HEK293 (cell line): ENCODE results near the gene NEO1.

ENCODE experiments used
- CTCF ChIA-PET: fragments of 350-600 bp; formaldehyde crosslinking; extraction: SDS; loops from one replicate; lab custom pipeline; 2021; ENCODE audit warnings: antibody characterized with exemption; lab: Yijun Ruan, JAX
- POLR2A ChIA-PET: fragments of 300-600 bp; formaldehyde crosslinking; extraction: SDS; loops from one replicate; lab custom pipeline; 2020; ENCODE audit warnings: antibody characterized with exemption, inconsistent platforms; lab: Yijun Ruan, JAX
- H3K27ac ChIP-seq: fragments of 200-500 bp; sonication (Bioruptor generic); 2 replicates; pipeline ENCODE4 v1.5.1; 2014; ENCODE audit warnings: low read depth, low read length, control low read depth, inconsistent platforms; ENCODE audit errors: extremely low read depth
- H3K36me3 ChIP-seq, 2 experiments: fragments of 200-500 bp in 1 of 2; sonication (Bioruptor generic) in 1 of 2; 1 replicate in 1 of 2; 2 replicates in 1 of 2; pipeline ENCODE4 v1.5.1; 2014 to 2017; ENCODE audit warnings: inconsistent platforms in 2 of 2, low read length in 2 of 2; ENCODE audit not compliant: control insufficient read depth in 2 of 2, insufficient read depth in 1 of 2
- H3K4me1 ChIP-seq: fragments of 200-500 bp; sonication (Bioruptor generic); 2 replicates; pipeline ENCODE4 v1.5.1; 2014; ENCODE audit warnings: mild to moderate bottlenecking, low read length, inconsistent platforms; ENCODE audit not compliant: control insufficient read depth, insufficient read depth
- H3K4me3 ChIP-seq: 2 replicates; pipeline ENCODE4 v1.5.1; 2011; ENCODE audit warnings: low read depth, mild to moderate bottlenecking, control low read depth, low read length, moderate library complexity
- H3K9me3 ChIP-seq: fragments of 200-500 bp; sonication (Bioruptor generic); 2 replicates; pipeline ENCODE4 v1.5.1; 2014; ENCODE audit warnings: low read depth, low read length, inconsistent platforms; ENCODE audit not compliant: control insufficient read depth, insufficient read depth
- ATF2 ChIP-seq: fragments of 450-650 bp; formaldehyde crosslinking; IDR thresholded peaks from 2 replicates; pipeline ENCODE4 v1.5.1; 2016; ENCODE audit warnings: missing biosample characterization, missing genetic modification characterization, low read depth
- FEZF1 ChIP-seq: fragments of 450-650 bp; formaldehyde crosslinking; IDR thresholded peaks from 2 replicates; pipeline ENCODE4 v1.5.1; 2016; ENCODE audit warnings: missing biosample characterization, missing genetic modification characterization
- KLF8 ChIP-seq: fragments of 450-650 bp; formaldehyde crosslinking; IDR thresholded peaks from 2 replicates; pipeline ENCODE4 v1.5.1; 2016; ENCODE audit warnings: missing biosample characterization, missing genetic modification characterization
- KLF9 ChIP-seq: fragments of 450-650 bp; formaldehyde crosslinking; IDR thresholded peaks from 2 replicates; pipeline ENCODE4 v1.5.1; 2016; ENCODE audit warnings: missing biosample characterization, missing genetic modification characterization, low read depth
- PBX3 ChIP-seq: sonication (generic); formaldehyde crosslinking; IDR thresholded peaks from 2 replicates; pipeline ENCODE4 v1.8.1; 2022; ENCODE audit warnings: mild to moderate bottlenecking, moderate library complexity, missing genetic modification reagents
- PRDM1 ChIP-seq: fragments of 450-650 bp; formaldehyde crosslinking; IDR thresholded peaks from 2 replicates; pipeline ENCODE4; 2016; ENCODE audit warnings: missing biosample characterization, missing genetic modification characterization
- SCRT2 ChIP-seq: fragments of 450-650 bp; formaldehyde crosslinking; IDR thresholded peaks from 2 replicates; pipeline ENCODE4 v1.5.1; 2016; ENCODE audit warnings: missing biosample characterization, missing genetic modification characterization
- ZBTB17 ChIP-seq: fragments of 450-650 bp; formaldehyde crosslinking; IDR thresholded peaks from 2 replicates; pipeline ENCODE4 v1.5.1; 2016; ENCODE audit warnings: missing biosample characterization, missing genetic modification characterization
- ZBTB20 ChIP-seq: fragments of 450-650 bp; formaldehyde crosslinking; IDR thresholded peaks from 2 replicates; pipeline ENCODE4 v1.5.1; 2016; ENCODE audit warnings: missing biosample characterization, missing genetic modification characterization
- ZFP3 ChIP-seq: fragments of 450-650 bp; formaldehyde crosslinking; IDR thresholded peaks from 2 replicates; pipeline ENCODE4 v1.5.1; 2016; ENCODE audit warnings: low read depth, missing biosample characterization, missing genetic modification characterization
- ZNF140 ChIP-seq: fragments of 450-650 bp; formaldehyde crosslinking; IDR thresholded peaks from 2 replicates; pipeline ENCODE4 v1.5.1; 2016; ENCODE audit warnings: missing biosample characterization, missing genetic modification characterization
- ZNF157 ChIP-seq: fragments of 450-650 bp; formaldehyde crosslinking; IDR thresholded peaks from 2 replicates; pipeline ENCODE4 v1.5.1; 2016; ENCODE audit warnings: missing biosample characterization, missing genetic modification characterization
- ZNF174 ChIP-seq: fragments of 450-650 bp; formaldehyde crosslinking; IDR thresholded peaks from 2 replicates; pipeline ENCODE4 v1.5.0; 2017; ENCODE audit warnings: missing biosample characterization, mild to moderate bottlenecking, missing genetic modification characterization
- ZNF175 ChIP-seq: fragments of 450-650 bp; formaldehyde crosslinking; IDR thresholded peaks from 2 replicates; pipeline ENCODE4 v1.5.1; 2016; ENCODE audit warnings: missing biosample characterization, missing genetic modification characterization
- ZNF239 ChIP-seq: fragments of 450-650 bp; formaldehyde crosslinking; IDR thresholded peaks from 2 replicates; pipeline ENCODE4 v1.5.1; 2016; ENCODE audit warnings: missing biosample characterization, missing genetic modification characterization
- ZNF37A ChIP-seq: fragments of 450-650 bp; IDR thresholded peaks from 2 replicates; pipeline ENCODE4 v1.5.1; 2018; ENCODE audit warnings: missing biosample characterization, missing genetic modification characterization
- ZNF416 ChIP-seq: fragments of 450-650 bp; formaldehyde crosslinking; IDR thresholded peaks from 2 replicates; pipeline ENCODE4 v1.5.1; 2016; ENCODE audit warnings: missing biosample characterization, missing genetic modification characterization
- ZNF488 ChIP-seq: fragments of 450-650 bp; formaldehyde crosslinking; IDR thresholded peaks from 2 replicates; pipeline ENCODE4 v1.5.1; 2016; ENCODE audit warnings: missing biosample characterization, missing genetic modification characterization
- ZNF776 ChIP-seq: fragments of 450-650 bp; formaldehyde crosslinking; IDR thresholded peaks from 2 replicates; pipeline ENCODE4 v1.5.0; 2017; ENCODE audit warnings: missing biosample characterization, missing genetic modification characterization, borderline replicate concordance
- TF ChIP-seq, protein P1 (sequence below): fragments of 450-650 bp; formaldehyde crosslinking; IDR thresholded peaks from 2 replicates; pipeline ENCODE4 v1.5.1; 2016; ENCODE audit warnings: missing biosample characterization, missing genetic modification characterization, borderline replicate concordance
- TF ChIP-seq, protein P2 (sequence below): fragments of 450-650 bp; formaldehyde crosslinking; optimal IDR thresholded peaks from 2 replicates; pipeline ENCODE3; 2016; ENCODE audit warnings: missing biosample characterization, mild to moderate bottlenecking, missing genetic modification characterization
- TF ChIP-seq, protein P3 (sequence below): fragments of 450-650 bp; formaldehyde crosslinking; IDR thresholded peaks from 2 replicates; pipeline ENCODE4 v1.5.1; 2016; ENCODE audit warnings: missing biosample characterization, missing genetic modification characterization

The NEO1 gene

GRCh38 chr15:73049564-73050215 is 2.6 kb upstream of the NEO1 start:
- H3K4me3 ChIP-seq: no peak overlapping the region
- peaks cover 48% of the 10 kb centered on the region for H3K4me1 ChIP-seq
- H3K27ac ChIP-seq: peak overlapping the region; percentile 57
- H3K9me3 ChIP-seq: no peaks in the 10 kb centered on the region
- ChIA-PET CTCF (interaction anchor here (1.5 kb wide), 1 partner anchor 32 kb away, joined by 5 read pairs; no protein-coding TSS in a partner anchor), POLR2A (no interaction called here)
- TF ChIP-seq SCRT2: no peak
- TF ChIP-seq ZNF416: no peak
- peak; percentile 74 for TF ChIP-seq ZBTB20
- H3K36me3 ChIP-seq: no peaks in the 10 kb centered on the region

DNA sequence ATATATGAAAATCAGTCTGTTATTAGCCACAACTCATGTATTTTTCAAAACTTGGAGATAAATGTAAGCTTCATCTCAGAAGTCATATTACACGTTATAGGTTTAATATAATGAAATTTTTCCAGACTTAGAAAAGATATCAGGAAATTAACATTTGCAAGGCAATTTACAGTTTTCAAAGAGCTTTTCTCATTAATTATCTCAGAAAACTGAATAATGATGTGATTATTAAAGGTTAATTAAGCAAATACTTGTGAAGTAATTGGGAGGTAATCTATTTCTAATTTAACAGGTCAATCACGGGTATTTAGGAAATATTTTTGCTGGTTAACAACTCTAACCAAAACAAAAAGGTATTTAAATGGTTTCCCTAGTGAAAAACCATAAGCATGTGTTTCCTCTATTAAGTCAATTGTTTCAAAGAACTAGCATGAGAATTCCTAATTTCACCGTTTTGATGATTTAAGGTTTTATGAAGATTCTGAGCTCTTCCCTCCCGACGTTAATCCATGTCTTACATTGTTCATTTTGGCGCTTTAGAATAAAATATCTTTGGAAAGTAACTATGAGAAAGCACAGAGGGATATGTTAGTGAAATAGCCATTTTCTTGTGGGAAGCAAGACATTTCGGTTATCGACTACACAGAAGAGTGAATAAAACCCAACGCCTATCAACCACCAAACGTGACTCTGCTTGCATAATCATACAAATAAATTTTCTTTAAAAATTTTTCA is 1.5 kb upstream of the NEO1 start:
- Histone ChIP-seq H3K4me1 (peaks cover 51% of the 10 kb centered on the region), H3K9me3 (no peaks in the 10 kb centered on the region), H3K36me3 (no peaks in the 10 kb centered on the region), H3K27ac (peak overlapping the region; percentile 99), H3K4me3 (peak overlapping the region; percentile 3; the same call in 1 of the 2 replicates)
- TF ChIP-seq PRDM1 (tag by site-specific recombination) (peak; percentile 88), ZBTB17 (tag by site-specific recombination) (peak; percentile 16), ZNF175 (tag by site-specific recombination) (no peak)
- CTCF ChIA-PET: interaction anchor here (0.7 to 1.5 kb wide), 2 partner anchors 31 to 108 kb away, joined by 3 to 5 read pairs; no protein-coding TSS in a partner anchor
- POLR2A ChIA-PET: interaction anchor here (0.5 kb wide), 1 partner anchor 255 kb away, joined by 3 read pairs; no protein-coding TSS in a partner anchor

DNA sequence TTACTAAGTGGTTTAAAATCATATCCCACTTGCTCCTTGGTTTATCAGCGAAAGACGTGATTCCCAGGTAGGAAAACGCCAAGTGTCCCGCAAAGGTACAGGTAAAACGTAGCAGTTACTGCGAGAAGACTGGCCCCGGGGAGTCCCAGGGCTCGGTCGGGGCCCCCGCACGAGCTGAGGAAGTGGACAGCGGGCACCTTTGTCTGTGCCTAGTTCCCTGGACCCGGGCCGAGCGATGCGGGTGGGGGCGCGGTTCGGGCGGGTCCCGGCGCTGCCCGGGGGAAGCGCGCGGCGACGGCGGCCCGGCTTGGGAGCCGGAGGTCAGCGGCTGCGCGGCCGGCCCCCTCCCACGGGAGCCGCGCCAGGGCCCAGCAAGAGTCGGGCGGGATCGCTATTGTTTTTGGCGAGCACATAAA is 864 bp upstream of the NEO1 start:
- Histone ChIP-seq H3K4me1 (peaks cover 46% of the 10 kb centered on the region), H3K27ac (peak overlapping the region; percentile 99), H3K36me3 (no peaks in the 10 kb centered on the region), H3K9me3 (no peaks in the 10 kb centered on the region), H3K4me3 (peak overlapping the region; percentile 85)
- CTCF ChIA-PET: interaction anchor here (0.6 kb wide), 1 partner anchor 17 kb away, joined by 3 read pairs; no protein-coding TSS in a partner anchor
- POLR2A ChIA-PET: no interaction called here
- no peak for TF ChIP-seq ZNF37A (tag by site-specific recombination)
- TF ChIP-seq ZBTB17 (tag by site-specific recombination): 0 out of 2 replicates have a peak, but pooled peaks have one; percentile 1
- TF ChIP-seq PBX3: 0 out of 2 replicates have a peak, but pooled peaks have one; percentile 11
- no peak for TF ChIP-seq ZNF488 (tag by site-specific recombination)
- TF ChIP-seq KLF9 (tag by site-specific recombination): no peak
- TF ChIP-seq, protein P1, sequence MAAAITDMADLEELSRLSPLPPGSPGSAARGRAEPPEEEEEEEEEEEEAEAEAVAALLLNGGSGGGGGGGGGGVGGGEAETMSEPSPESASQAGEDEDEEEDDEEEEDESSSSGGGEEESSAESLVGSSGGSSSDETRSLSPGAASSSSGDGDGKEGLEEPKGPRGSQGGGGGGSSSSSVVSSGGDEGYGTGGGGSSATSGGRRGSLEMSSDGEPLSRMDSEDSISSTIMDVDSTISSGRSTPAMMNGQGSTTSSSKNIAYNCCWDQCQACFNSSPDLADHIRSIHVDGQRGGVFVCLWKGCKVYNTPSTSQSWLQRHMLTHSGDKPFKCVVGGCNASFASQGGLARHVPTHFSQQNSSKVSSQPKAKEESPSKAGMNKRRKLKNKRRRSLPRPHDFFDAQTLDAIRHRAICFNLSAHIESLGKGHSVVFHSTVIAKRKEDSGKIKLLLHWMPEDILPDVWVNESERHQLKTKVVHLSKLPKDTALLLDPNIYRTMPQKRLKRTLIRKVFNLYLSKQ (tag by site-specific recombination): no peak
- TF ChIP-seq, protein P2, sequence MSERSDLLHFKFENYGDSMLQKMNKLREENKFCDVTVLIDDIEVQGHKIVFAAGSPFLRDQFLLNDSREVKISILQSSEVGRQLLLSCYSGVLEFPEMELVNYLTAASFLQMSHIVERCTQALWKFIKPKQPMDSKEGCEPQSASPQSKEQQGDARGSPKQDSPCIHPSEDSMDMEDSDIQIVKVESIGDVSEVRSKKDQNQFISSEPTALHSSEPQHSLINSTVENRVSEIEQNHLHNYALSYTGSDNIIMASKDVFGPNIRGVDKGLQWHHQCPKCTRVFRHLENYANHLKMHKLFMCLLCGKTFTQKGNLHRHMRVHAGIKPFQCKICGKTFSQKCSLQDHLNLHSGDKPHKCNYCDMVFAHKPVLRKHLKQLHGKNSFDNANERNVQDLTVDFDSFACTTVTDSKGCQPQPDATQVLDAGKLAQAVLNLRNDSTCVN (tag by site-specific recombination): peak; percentile 2
- no peak for TF ChIP-seq ZNF239
- TF ChIP-seq ZNF776: no peak
- TF ChIP-seq ZFP3 (tag by site-specific recombination): no peak
- TF ChIP-seq ZNF174 (tag by site-specific recombination): no peak
- no peak for TF ChIP-seq ZNF157 (tag by site-specific recombination)
- TF ChIP-seq FEZF1 (tag by site-specific recombination): no peak
- TF ChIP-seq ATF2: no peak
- TF ChIP-seq, protein P3, sequence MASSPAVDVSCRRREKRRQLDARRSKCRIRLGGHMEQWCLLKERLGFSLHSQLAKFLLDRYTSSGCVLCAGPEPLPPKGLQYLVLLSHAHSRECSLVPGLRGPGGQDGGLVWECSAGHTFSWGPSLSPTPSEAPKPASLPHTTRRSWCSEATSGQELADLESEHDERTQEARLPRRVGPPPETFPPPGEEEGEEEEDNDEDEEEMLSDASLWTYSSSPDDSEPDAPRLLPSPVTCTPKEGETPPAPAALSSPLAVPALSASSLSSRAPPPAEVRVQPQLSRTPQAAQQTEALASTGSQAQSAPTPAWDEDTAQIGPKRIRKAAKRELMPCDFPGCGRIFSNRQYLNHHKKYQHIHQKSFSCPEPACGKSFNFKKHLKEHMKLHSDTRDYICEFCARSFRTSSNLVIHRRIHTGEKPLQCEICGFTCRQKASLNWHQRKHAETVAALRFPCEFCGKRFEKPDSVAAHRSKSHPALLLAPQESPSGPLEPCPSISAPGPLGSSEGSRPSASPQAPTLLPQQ: no peak
- no peak for TF ChIP-seq ZNF140
- no peak for TF ChIP-seq KLF8
